ENCODE data around the gene GPR158.

Gene GPR158

DNA sequence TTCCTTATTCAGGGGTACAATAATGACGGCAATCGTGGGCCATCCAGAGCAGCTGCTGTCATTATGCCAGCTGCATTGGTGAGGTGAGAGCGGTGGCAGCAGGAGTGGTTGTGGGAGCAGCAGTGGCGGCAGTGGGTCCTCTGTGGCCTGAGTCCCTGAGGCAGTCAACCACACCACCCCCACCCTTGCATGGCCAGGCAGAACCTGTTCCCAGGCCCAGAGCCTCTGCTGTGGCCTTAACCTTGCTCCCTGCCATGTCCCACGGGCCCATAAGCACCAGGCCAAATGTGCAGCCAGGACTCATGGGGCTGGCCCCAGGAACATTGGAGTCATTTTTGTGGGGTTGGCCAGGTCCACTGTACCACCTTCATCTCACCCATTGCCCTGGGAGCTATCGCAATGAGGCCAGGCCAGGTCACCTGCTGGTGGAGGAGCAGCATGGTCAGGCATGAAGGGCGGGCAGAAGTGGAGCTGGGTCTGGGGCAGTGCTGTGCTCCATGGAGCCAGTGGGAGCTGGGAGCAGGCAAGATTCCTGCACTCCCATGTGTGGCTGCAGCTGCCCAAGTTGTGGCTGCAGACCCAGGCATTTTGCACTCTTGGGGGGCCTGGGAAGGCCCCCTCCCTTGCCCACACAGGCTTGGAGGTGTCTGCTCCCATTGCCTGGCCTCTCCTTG, 213.5 kb downstream of the GPR158 start:
- DNase-seq (ENCODE audit: low read depth, low spot score): no peak

DNA sequence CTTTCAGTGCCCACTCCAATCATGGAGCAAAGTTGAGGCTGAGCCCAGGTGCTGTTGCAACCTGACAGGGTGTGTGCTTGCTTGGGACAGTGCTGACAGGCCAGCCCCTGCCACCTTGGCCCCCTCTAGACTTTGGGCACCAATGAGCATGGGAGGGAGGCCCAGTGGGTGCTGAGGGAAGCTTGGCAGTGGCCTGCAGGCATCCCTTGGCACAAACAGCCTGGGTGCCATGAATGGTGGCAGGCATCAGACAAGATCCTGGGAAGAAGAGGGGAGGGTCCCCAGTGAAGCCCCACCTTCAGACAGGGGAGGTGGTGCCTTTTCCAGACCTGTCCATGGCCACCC, 214.0 kb downstream of the GPR158 start:
- DNase-seq (ENCODE audit: low read depth, low spot score): no peak
- no peak overlapping the region for H3K27ac ChIP-seq

More for the DNA sequence above, 213.5 kb downstream of the GPR158 start:
- no peak overlapping the region for H3K27ac ChIP-seq

DNA sequence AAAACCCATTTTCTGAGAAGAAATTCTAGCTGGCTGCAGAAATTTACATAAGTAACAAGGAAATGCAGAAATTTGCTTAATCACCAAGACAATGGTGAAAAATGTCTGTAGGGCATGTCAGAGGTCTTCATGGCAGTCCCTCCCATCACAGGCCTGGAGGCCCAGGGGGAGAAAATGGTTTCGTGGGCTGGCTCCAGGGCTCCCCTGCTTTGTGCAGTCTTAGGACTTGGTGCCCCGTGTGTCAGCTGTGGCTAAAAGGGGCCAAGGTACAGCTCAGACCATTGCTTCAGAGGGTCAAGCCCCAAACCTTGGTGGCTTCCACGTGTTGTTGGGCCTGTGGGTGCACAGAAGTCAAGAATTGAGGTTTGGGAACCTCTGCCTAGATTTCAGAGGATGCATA, 215.9 kb downstream of the GPR158 start:
- H3K27ac ChIP-seq: no peak overlapping the region
- no peak for DNase-seq (ENCODE audit: low read depth, low spot score)

DNA sequence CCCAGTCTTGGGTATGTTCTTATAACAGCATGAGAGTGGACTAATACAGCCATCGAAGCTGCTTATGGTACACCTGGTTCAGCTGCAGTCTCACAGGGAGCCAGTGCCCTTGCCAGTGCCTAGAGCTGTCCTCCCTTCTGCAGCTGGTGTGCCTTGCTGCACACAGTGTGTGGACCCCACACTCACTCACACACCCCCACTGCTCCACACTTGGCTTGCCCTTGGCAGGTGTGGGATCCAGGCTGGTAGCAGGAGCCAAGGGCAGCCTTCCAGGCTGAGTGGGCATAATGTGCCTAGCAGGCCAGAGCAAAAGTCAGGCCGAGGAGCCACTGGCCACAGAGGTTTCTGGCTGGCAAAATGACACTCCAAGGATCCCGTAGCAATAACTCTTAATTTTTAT, 217.3 kb downstream of the GPR158 start:
- DNase-seq (ENCODE audit: low read depth, low spot score): no peak
- no peak overlapping the region for H3K27ac ChIP-seq

DNA sequence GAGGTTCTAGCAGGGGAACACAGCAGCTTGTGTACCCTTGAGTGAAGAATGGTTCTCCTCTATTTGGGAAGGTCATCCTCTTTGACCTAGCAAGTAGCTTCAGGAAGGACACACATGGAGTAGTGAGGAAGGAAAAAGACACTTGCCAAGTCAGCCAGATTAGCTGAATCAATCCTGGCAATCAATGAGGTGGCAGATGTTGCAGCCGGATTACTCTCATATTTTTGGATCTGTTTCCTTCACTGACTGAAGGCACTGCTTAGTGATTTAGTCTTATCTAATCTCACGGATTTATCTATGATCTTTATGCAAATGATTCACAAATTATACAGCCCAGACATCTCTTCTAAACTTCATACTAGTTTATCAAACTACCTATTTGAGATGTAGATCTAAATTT, 218.8 kb downstream of the GPR158 start:
- H3K27ac ChIP-seq: no peak overlapping the region
- no peak for DNase-seq (ENCODE audit: low read depth, low spot score)

DNA sequence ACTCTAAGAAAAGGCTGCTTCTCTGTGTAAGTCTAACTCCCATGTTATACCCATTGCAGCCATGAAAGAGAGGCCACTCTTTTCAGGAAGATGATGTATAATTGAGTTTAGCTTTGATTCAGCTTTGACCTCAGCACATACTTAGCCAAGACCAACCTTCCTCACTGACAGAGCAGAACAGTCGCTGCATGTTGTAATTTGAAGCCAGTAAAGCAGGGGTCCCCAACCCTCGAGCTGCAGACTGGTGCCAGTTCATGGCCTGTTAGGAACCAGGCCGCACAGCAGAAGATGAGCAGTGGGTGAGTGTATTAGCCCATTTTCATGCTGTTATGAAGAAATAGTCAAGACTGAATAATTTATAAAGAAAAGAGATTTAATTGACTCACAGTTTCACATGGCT, 223.9 kb downstream of the GPR158 start:
- H3K27ac ChIP-seq: no peak overlapping the region
- DNase-seq (ENCODE audit: low read depth, low spot score): no peak

DNA sequence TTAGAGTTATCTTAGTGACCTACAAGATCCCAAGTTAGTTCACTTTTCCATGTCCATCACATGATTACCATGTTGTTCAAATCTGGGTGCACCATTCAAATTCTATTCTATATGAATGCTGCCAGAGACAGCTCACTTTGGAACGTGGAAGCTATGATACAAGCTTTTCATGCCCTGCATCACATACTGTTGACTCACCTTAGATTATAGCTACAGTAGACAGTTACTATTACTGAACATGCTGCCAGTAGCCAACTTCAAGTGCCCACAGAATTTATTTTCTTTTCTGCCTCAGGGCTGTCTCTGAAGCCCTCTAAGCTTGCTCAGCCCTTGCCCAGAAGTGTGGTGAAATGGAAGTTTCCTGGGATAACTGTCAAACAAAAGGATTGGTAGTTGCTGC, 231.1 kb downstream of the GPR158 start:
- peak; percentile 14 for DNase-seq (ENCODE audit: low read depth, low spot score)
- H3K27ac ChIP-seq: no peak overlapping the region

DNA sequence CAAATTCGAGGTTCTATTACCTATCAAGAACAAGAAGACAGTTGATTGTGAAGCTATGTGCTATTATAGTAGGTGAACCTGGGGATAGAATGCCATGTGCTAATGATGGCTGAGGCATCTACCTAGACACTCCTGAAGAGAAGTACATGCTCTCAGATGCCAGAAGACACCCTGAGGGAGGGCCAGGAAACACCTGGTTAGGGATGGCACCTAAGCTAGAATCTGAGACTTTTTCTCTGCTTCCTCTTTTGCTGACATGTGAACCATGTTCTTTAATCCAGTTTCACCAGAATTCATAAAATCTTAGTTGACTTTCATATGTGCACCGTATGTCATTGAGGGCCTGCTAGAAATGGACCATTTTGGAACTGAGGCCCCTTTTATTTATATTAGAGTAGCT, 242.8 kb downstream of the GPR158 start:
- no peak for DNase-seq (ENCODE audit: low read depth, low spot score)
- no peak overlapping the region for H3K27ac ChIP-seq

DNA sequence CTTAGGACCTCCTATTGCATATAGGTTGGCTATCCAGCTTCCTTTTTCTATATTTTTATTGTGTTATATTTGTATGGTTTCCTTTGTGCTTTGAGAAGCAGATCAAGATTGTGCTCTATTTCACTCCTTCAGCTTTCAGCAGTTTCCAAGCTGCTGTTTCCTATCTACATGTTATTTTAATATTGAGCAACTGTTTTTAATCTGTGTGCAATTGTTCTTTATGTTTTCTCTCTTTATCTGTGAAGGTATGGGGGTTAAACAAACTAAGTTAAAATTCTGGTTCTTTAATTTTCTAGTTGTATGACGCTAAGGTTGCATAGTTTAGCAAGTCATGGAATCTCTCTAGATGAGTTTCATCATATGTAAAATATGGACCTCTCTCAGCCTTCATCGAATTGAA, 251.0 kb downstream of the GPR158 start:
- H3K27ac ChIP-seq: no peak overlapping the region
- DNase-seq (ENCODE audit: low read depth, low spot score): no peak

DNA sequence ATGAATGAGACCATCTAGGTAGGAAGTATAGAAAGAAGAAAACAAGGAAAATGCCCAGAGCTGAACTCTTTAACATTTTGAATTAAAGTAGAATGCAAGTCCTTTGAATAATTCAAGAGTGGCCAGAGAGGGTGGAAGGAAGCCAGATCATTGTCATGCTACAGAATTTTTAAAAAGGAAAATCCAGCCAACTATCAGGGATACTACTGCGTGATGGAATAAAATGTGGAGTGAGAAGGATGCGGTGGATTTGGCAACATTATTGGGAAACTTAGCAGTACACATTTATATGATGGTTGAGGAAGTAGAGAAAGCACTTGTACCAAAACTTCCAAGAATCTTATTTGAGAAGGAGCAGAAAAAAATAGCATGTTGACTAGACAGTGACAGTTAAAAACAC, 261.6 kb downstream of the GPR158 start:
- DNase-seq (ENCODE audit: low read depth, low spot score): no peak
- no peak overlapping the region for H3K27ac ChIP-seq

DNA sequence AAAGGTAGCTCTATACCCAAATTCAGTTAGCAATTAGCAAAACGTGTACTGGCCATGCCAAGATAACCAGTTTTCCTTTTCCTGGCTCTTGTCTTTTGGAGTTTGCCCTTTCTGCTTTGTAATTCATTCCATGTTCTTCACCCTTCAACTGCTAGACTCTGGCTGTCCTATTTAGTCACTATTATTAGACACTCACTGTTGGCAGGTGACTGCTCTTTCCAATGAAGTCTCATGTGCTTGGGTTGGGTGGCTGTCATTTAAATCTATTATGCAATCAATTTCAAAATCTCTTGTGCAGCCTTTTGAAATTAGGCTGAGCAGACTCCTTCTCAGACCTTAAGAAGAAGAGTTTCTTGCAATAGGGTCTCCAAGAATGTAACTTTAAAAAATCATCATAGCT, 266.5 kb downstream of the GPR158 start:
- DNase-seq (ENCODE audit: low read depth, low spot score): no peak
- no peak overlapping the region for H3K27ac ChIP-seq

DNA sequence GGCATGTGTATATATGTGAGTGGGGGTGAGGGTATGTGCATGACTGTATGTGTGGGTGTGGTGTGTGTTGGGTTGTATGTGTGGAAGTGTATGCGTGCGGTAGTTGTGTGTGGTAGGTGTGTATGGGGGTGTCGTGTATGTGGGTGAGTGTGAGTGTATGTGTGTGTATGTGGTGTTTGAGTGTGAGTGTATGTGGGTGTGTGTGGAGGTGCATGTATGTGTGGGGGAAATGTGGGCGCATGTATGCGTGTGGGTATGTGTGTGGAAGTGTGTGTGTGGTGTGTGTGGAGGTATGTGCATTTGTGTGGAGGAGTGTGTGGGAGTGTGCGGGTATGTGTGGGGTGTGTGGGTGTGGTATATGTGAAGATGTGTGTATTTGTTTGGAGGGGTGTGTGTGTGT, 269.5 kb downstream of the GPR158 start:
- H3K27ac ChIP-seq: no peak overlapping the region
- DNase-seq (ENCODE audit: low read depth, low spot score): no peak

DNA sequence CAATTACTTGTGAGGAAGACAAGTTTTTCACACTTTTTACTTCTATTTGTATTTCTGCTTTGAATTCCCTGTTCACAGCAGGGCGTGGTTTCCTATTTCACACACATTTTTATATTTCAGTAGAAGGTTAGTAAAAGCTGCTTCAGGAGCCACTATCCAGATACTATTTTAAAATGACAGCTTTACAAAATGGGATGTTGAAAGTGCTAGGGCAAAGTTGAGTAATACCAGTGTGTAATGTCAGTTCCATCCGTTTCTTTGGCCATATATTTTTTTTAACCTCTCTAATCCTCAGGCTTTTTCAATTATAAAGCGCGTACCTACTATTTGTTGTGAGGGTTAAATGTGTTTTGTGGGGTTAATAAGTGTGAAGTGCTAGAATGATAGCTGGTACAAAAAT, 276.6 kb downstream of the GPR158 start:
- DNase-seq (ENCODE audit: low read depth, low spot score): no peak
- no peak overlapping the region for H3K27ac ChIP-seq

DNA sequence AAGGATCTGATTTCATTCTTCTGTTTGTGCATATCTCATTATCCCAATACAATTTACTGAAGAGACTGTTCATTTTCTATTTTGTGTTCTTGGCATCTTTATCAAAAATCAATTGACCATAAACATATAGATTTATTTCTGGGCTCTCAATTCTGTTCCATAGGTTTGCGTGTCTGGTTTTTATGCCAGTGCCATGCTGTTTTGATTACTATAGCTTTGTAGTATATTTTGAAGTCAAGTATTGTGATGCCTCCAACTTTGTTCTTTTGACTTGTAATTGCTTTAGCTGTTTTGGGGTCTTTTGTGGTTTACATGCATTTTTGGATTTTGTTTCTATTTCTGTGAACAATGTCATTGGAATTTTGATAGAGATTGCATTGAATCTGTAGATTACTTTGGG, 278.8 kb downstream of the GPR158 start:
- no peak overlapping the region for H3K27ac ChIP-seq

DNA sequence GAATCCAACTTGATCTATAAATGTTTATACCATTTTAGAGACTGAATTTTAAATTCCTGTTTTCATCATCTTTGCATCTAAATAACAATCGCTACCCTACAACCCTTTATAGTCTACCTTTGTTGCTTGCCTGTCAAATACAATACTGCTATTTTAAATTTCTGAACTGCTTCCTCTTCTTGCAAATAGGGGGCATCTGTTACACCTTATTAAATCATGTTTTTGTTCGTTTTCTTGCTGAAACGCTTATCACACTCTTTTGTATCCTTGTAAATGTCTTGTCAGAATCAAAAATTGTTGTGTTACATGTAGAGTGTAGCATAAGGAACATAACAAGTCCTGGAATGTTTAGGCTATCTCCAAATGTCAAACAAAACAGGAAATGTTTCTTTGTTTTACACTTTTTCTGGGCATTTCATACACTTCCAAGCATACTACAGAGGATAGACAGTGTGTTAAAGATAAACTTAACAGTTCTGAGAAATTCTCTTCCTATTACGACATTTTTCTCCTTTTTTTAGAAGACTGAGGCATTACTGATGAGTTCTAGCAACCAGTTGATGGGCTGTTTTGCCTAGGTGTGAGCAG, 281.3 kb downstream of the GPR158 start:
- DNase-seq (ENCODE audit: low read depth, low spot score): no peak

More for the DNA sequence above, 278.8 kb downstream of the GPR158 start:
- DNase-seq (ENCODE audit: low read depth, low spot score): no peak

DNA sequence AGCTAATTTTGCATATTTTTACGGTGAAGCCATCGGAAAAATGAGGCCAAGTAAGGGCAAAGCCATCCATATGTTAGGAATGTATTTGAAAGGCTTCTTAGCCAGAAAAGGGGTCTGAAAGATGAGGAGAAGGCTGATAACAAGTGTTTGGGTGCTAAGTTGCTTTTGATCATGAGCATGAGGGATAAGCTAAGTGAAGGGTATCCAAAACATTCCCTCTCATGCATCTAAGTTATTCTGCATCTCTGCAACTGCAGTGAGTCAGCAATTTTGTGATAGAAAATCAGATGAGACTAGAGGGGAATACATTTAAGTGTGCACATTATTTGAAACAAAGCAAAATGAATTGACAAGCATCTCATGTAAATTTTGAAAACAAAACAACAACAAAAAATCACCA, 282.8 kb downstream of the GPR158 start:
- no peak overlapping the region for H3K27ac ChIP-seq
- no peak for DNase-seq (ENCODE audit: low read depth, low spot score)

More for the DNA sequence above, 281.3 kb downstream of the GPR158 start:
- no peak overlapping the region for H3K27ac ChIP-seq

DNA sequence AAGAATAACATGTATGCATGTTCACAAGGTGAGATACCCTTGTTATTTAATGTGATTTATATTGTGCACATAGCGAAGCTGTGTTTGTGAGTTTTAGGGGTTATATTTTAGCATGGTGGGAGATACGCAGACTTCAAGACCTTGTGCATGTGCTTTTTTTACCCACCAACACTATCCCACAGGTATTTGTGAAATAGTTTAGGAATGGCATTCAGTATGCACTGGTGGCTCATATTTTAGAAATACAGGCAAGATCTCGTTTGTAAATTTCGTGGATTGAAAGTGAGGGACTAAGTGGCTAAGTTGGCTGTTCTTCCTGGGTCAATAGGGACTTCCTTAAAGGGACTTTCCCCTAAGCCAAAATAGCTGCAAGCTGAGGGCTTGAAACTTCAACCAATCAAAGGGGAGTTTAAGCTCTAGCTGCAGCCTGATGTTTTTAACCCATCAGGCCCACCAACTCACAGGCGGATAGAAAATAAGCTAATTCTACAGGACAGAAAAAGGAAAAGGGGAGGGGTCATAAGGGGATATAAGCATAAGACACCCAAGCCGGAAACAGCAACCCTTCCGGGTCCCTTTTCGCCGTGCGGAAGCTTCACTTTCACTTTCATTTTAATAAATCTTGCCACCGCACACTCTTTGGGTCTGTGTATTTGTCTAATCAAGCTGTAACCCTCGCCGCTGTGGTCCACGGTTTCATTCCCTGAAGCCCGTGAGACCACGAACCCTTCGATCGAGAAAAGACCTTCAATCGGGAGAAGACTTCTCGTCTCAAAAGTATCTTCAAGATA, 291.0 kb downstream of the GPR158 start:
- no peak for DNase-seq (ENCODE audit: low read depth, low spot score)
- no peak overlapping the region for H3K27ac ChIP-seq

DNA sequence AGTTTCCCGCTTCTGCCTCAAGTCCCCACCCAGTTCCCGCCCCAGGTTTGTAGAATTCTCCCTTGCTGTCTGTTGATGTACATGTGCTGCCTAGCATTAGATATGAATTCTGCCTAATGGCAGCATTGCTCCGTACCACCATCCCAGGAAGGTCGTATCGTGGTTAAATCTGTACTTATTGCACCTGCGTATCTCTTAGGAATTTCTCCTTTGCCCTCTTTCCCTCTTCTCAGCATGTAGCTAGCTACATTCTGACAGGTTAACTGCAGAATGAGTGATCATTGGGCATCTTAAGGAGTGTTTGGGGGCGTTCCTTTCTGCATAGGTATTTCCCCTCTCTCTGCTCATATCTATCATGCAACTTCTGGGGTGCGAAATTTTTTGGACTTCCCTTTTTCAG, 293.1 kb downstream of the GPR158 start:
- H3K27ac ChIP-seq: no peak overlapping the region
- no peak for DNase-seq (ENCODE audit: low read depth, low spot score)

DNA sequence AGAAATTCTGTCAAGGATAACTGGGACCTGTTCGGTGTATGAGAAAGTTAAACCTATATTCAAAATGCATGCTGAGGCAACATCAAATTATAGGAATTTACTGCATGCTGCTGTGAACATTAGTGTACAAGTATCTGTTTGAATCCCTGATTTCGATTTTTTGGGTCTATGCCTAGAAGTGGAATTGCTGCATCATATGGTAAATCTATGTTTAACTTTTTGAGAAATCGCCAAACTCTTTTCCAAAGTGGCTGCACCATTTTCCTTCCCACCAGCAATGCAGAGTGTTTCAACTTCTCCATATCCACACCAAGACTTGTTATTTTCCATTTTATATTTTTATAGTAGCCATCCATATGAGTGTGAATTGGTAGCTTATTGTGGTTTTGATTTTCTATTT, 306.7 kb downstream of the GPR158 start:
- H3K27ac ChIP-seq: no peak overlapping the region

DNA sequence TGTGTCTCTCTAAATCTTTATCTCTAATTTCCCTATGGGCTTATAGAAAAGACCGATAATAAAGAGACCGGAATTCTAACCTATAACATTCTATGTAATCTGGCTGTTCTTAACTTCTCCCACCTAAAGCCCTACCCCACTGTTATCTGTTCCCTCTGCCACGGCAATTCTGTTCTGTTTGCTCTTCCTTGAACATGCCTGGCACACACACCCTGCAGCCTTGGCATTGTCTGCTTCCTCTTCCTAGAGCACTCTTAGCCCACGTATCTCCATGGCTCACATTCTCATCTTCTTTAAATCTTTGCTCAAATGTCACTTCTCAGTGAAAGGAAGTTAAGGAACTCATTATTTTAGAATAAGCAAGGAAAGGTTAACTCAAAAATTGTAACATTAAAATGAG, 309.2 kb downstream of the GPR158 start:
- DNase-seq (ENCODE audit: low read depth, low spot score): no peak
- no peak overlapping the region for H3K27ac ChIP-seq

More for the DNA sequence above, 306.7 kb downstream of the GPR158 start:
- DNase-seq (ENCODE audit: low read depth, low spot score): no peak

DNA sequence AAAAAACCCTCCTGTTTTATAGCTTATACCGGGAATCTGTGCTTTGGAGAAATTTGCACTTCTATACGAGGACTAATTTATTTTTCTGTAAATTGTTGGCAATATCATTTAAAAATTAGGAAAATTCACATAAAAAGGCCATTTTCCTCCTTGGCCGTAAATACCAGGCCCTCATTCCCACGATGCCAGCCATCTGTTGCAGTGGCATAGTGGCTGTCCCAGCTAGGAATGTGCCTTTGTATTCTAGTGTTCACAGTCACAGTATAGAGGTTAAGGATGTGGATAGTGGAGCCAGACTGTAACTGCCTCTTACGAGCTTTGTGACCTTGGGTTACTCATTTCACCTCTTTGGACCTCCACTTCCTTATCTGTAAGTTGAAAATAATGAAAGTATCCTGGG, 312.5 kb downstream of the GPR158 start:
- no peak overlapping the region for H3K27ac ChIP-seq
- no peak for DNase-seq (ENCODE audit: low read depth, low spot score)

DNA sequence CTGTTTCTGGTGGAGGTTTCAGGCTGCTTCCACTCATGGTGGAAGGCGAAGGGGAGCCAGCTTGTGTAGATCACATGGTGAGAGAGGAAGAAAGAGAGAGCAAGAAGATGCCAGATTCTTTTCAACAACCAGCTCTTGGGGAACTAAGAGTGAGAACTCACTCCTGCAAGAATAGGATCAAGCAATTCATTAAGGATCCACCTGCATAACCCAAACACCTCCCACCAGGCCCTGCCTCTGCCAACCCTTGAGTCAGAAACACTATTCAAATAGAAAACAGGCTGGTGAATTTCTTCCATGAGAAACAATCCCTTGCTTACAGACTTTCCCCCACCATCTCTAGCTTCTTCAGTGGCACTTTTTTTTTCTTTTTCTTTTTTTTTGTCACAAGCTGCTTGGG, 317.2 kb downstream of the GPR158 start:
- H3K27ac ChIP-seq: no peak overlapping the region
- DNase-seq (ENCODE audit: low read depth, low spot score): no peak
